Gastrocnemius medialis (tissue), 4 donors: Measurements from ENCODE around the gene SBSN.

Source experiments
- CTCF ChIP-seq, 5 experiments: fragments of 450-650 bp in 3 of 5; fragments of 200-600 bp in 2 of 5; sonication (generic) in 2 of 5; IDR thresholded peaks in 4 of 5; conservative IDR thresholded peaks in 1 of 5; 1 replicate in 4 of 5; 2 replicates in 1 of 5; pipeline ENCODE4 v1.5.1; 2016 to 2019; ENCODE audit warnings: antibody characterized with exemption in 5 of 5, mild to moderate bottlenecking in 3 of 5, moderate library complexity in 3 of 5
- POLR2A ChIP-seq, 2 donors: fragments of 450-650 bp; IDR thresholded peaks; one replicate each; pipeline ENCODE4 v1.6.1; 2017; ENCODE audit warnings: antibody characterized with exemption in 2 of 2, mild to moderate bottlenecking in 2 of 2, moderate library complexity in 2 of 2

- TF ChIP-seq POLR2A (IDR thresholded peaks at IDR 0.05) = no peak
- no peak for TF ChIP-seq CTCF (IDR thresholded peaks at IDR 0.05 in 4 of 5, conservative IDR thresholded peaks at IDR 0.05 in 1 of 5)
Measured at GRCh38 chr19:35487656-35488182, 40.4 kb downstream of the SBSN start.
